Stimulated activated CD8-positive, alpha-beta memory T cell treated with anti-CD3 and anti-CD28 coated beads, Interleukin-12 subunit alpha, Interleukin-12 subunit beta, amount 100 ng/mL, for 24 hours (primary cell): ENCODE measurements around the gene SPRED1.

Experiments used
- DNase-seq: peaks from one replicate; pipeline ENCODE4 v3.0.0-alpha.2; 2020; ENCODE audit errors: extremely low read depth

The SPRED1 gene

GRCh38 chr15:38281031-38281430, 28.4 kb downstream of the SPRED1 start:
- no peak for DNase-seq

- no peak for DNase-seq
These were observed 30.4 kb downstream of the SPRED1 start for GRCh38 chr15:38283010-38283409.

- DNase-seq = no peak
These were observed 32.8 kb downstream of the SPRED1 start for GRCh38 chr15:38285456-38285855.

GRCh38 chr15:38294126-38294525, 41.5 kb downstream of the SPRED1 start:
- DNase-seq = no peak

- no peak for DNase-seq
These were observed 45.2 kb downstream of the SPRED1 start for GRCh38 chr15:38297623-38298388.

GRCh38 chr15:38299216-38299615, 46.6 kb downstream of the SPRED1 start:
- DNase-seq = no peak

- no peak for DNase-seq
These were observed 47.8 kb downstream of the SPRED1 start for GRCh38 chr15:38300395-38300794.

GRCh38 chr15:38304481-38304880, 51.8 kb downstream of the SPRED1 start:
- no peak for DNase-seq

GRCh38 chr15:38307251-38307650, 54.6 kb downstream of the SPRED1 start:
- DNase-seq = no peak

- DNase-seq = no peak
These were observed 55.4 kb downstream of the SPRED1 start for GRCh38 chr15:38307861-38308641.

GRCh38 chr15:38308797-38309196, 56.2 kb downstream of the SPRED1 start:
- DNase-seq = no peak

- DNase-seq = no peak
These were observed 59.6 kb downstream of the SPRED1 start for GRCh38 chr15:38312190-38312589.

GRCh38 chr15:38316311-38316710, 63.7 kb downstream of the SPRED1 start:
- no peak for DNase-seq

GRCh38 chr15:38320181-38320580, 67.5 kb downstream of the SPRED1 start:
- DNase-seq = no peak

GRCh38 chr15:38320866-38321265, 68.2 kb downstream of the SPRED1 start:
- no peak for DNase-seq

GRCh38 chr15:38323895-38324294, 71.3 kb downstream of the SPRED1 start:
- no peak for DNase-seq

- DNase-seq = no peak
These were observed 72.5 kb downstream of the SPRED1 start for GRCh38 chr15:38324939-38325647.

GRCh38 chr15:38325648-38325990, 73.0 kb downstream of the SPRED1 start:
- no peak for DNase-seq

- DNase-seq = no peak
These were observed 80.1 kb downstream of the SPRED1 start for GRCh38 chr15:38332711-38333110.

GRCh38 chr15:38335116-38335515, 82.5 kb downstream of the SPRED1 start:
- no peak for DNase-seq

GRCh38 chr15:38344351-38344750, 91.7 kb downstream of the SPRED1 start:
- DNase-seq = no peak

- no peak for DNase-seq
These were observed 96.6 kb downstream of the SPRED1 start for GRCh38 chr15:38349251-38349650.

GRCh38 chr15:38351466-38351865, 98.8 kb downstream of the SPRED1 start:
- no peak for DNase-seq
